Ovary (tissue), 9 donors: ENCODE measurements around the gene MACO1. TPM values are rescaled to one million over a fixed set of nuclear protein-coding genes. Genes with fewer than 3 reads are reported as not detected.
A peak's percentile ranks its signal among the peaks of the same experiment; 100 is the strongest.

Experiments used
- DNase-seq, 5 donors: peaks; one replicate each; pipeline ENCODE4 v3.0.0-alpha.2; 2019 to 2020
- H3K27ac ChIP-seq, 2 donors: fragments of 200-600 bp; one replicate each; pipeline versions ENCODE4 v1.5.1 to v1.8.0; 2019 to 2022
- H3K27me3 ChIP-seq: fragments of 200-600 bp; one replicate; pipeline ENCODE4 v1.8.0; 2022
- H3K36me3 ChIP-seq: fragments of 200-600 bp; sonication (generic); one replicate; pipeline ENCODE4 v1.5.1; 2019
- H3K4me1 ChIP-seq: one replicate; pipeline ENCODE4 v1.8.1; 2013; ENCODE audit warnings: mild to moderate bottlenecking, moderate library complexity; ENCODE audit not compliant: insufficient read depth
- H3K4me3 ChIP-seq: fragments of 200-600 bp; sonication (generic); one replicate; pipeline ENCODE4 v1.5.1; 2017
- H3K9me3 ChIP-seq, 2 donors: fragments of 200-600 bp in 1 of 2; sonication (generic) in 1 of 2; one replicate each; pipeline versions ENCODE4 v1.5.1 to v1.8.1; 2013 to 2019; ENCODE audit warnings: mild to moderate bottlenecking in 1 of 2, moderate library complexity in 1 of 2
- CTCF ChIP-seq, 3 donors: fragments of 450-650 bp in 2 of 3; fragments of 200-600 bp in 1 of 3; IDR thresholded peaks; one replicate each; pipeline versions ENCODE4 v1.5.1 to v1.8.0; 2016 to 2022; ENCODE audit warnings: antibody characterized with exemption in 3 of 3, mild to moderate bottlenecking in 1 of 3
- EP300 ChIP-seq: sonication (generic); formaldehyde crosslinking; IDR thresholded peaks from one replicate; pipeline ENCODE4 v1.6.1; 2017; ENCODE audit warnings: antibody characterized with exemption
- POLR2A ChIP-seq: fragments of 450-650 bp; IDR thresholded peaks from one replicate; pipeline ENCODE4 v1.6.1; 2017; ENCODE audit warnings: antibody characterized with exemption, mild to moderate bottlenecking, moderate library complexity
- WGBS, 3 donors: extraction: QIAGEN DNeasy Blood & Tissue Kit in 1 of 3; methylation state at CpG; one replicate each; pipeline versions ENCODE4 v1.1.5 to v1.1.7; 2013 to 2017; 5-methylcytosine and 5-hydroxymethylcytosine counted together
- intact Hi-C, 4 donors: fragments of 100-400 bp; cut with DNase I; formaldehyde crosslinking; loops; one replicate each; pipeline versions ENCODE4 v1.11.0 to v1.15.1; 2022 to 2023
- polyA plus RNA-seq, 2 donors: library from polyadenylated mRNA; stranded (reverse); fragments of 200-250 nt in 1 of 2; fragments of 350-450 nt in 1 of 2; fragmentation: Illumina TruSeq in 1 of 2; extraction: RNeasy Lipid Tissue Mini Kit (QIAGEN cat#74804) in 1 of 2; gene quantifications; one replicate each; pipeline ENCODE4 v1.2.3, GENCODE V29; 2013 to 2014
- total RNA-seq, 7 donors: library from RNA; depleted of rRNA in 2 of 7; stranded (reverse); fragments of >200 nt in 2 of 7; fragmentation: NEBNext Ultra II Directional in 3 of 7; extraction: Animal tissue kit (Norgen Biotek cat#: 25700) in 3 of 7; gene quantifications; one replicate each; pipeline versions ENCODE4 v1.1.0 to v1.2.4, GENCODE V29; 2016 to 2023
- donor health status: DM: no; HTN: no; CAD: no; lungs with moderate emphysema.
- donor health status: DM: no; HTN: no; CAD: no.
- donor health status: Bipolar disorder and iron deficiency.
- donor health status: DM: yes; HTN: yes; CAD: no.
- donor health status: DM: no; HTN: no; CAD: no.
- donor health status: DM: yes; HTN: yes; CAD: no.

MACO1 gene
- total and polyA plus RNA-seq, 9 donors, result 14.1 to 30.4 (median 23.4) TPM

- Histone ChIP-seq H3K9me3 (no peaks in the 10 kb centered on the region), H3K4me3 (peak overlapping the region; percentile 96), H3K4me1 (peaks cover 3% of the 10 kb centered on the region), H3K27ac (peak overlapping the region; percentile 73 to 95), H3K36me3 (no peaks in the 10 kb centered on the region), H3K27me3 (no peaks in the 10 kb centered on the region)
- TF ChIP-seq CTCF (IDR thresholded peaks at IDR 0.05), result peak in 1 of 3 donors; percentile 22
- no peak for TF ChIP-seq EP300
- intact Hi-C loops, result no loop called here
- 0 to 1% (median 1%) methylated on average over 33 to 89 of the region's 89 CpGs for WGBS, 3 donors
- DNase-seq, result peak; percentile 49 to 71 (median 63)
These were observed 527 bp downstream of the MACO1 start for GRCh38 chr1:25430967-25431881.

- peak overlapping the region in 1 of 2 donors; percentile 95 for H3K27ac ChIP-seq
- no peak for DNase-seq
- peak overlapping the region; percentile 96 for H3K4me3 ChIP-seq
- no peaks in the 10 kb centered on the region for H3K27me3 ChIP-seq
- H3K9me3 ChIP-seq, result no peaks in the 10 kb centered on the region
- TF ChIP-seq POLR2A (no peak), CTCF (IDR thresholded peaks at IDR 0.05) (no peak), EP300 (no peak)
- H3K36me3 ChIP-seq, result no peaks in the 10 kb centered on the region
- peaks cover 7% of the 10 kb centered on the region for H3K4me1 ChIP-seq
- 9 to 11% (median 9%) methylated on average over 6 of the region's 6 CpGs for WGBS, 3 donors
- intact Hi-C loops, result no loop called here
These were observed 1.4 kb downstream of the MACO1 start for GRCh38 chr1:25431955-25432719.

GRCh38 chr1:25432749-25433388 is 2.2 kb downstream of the MACO1 start:
- Histone ChIP-seq H3K4me1 (peaks cover 10% of the 10 kb centered on the region), H3K27me3 (no peaks in the 10 kb centered on the region), H3K27ac (no peak overlapping the region), H3K9me3 (no peaks in the 10 kb centered on the region), H3K4me3 (no peak overlapping the region), H3K36me3 (no peaks in the 10 kb centered on the region)
- intact Hi-C loops, result no loop called here
- WGBS, 3 donors, result 26 to 53% (median 40%) methylated on average over 6 of the region's 6 CpGs
- TF ChIP-seq EP300 (no peak), POLR2A (no peak), CTCF (IDR thresholded peaks at IDR 0.05) (no peak)
- DNase-seq, result no peak

GRCh38 chr1:25433389-25434186 is 2.9 kb downstream of the MACO1 start:
- peaks cover 10% of the 10 kb centered on the region for H3K4me1 ChIP-seq
- DNase-seq, result peak in 2 of 5 donors; percentile 20 to 31
- H3K4me3 ChIP-seq, result no peak overlapping the region
- no peaks in the 10 kb centered on the region for H3K36me3 ChIP-seq
- no peaks in the 10 kb centered on the region for H3K9me3 ChIP-seq
- WGBS, 3 donors, result 6 to 15% (median 10%) methylated on average over 4 of the region's 4 CpGs
- intact Hi-C loops, result no loop called here
- no peaks in the 10 kb centered on the region for H3K27me3 ChIP-seq
- no peak overlapping the region for H3K27ac ChIP-seq
- no peak for TF ChIP-seq EP300
- no peak for TF ChIP-seq POLR2A
- TF ChIP-seq CTCF (IDR thresholded peaks at IDR 0.05), result no peak
